ENCODE results near the gene GABRG3. TPM values are rescaled to one million over a fixed set of nuclear protein-coding genes. Genes with fewer than 3 reads are reported as not detected.

Gene GABRG3
- total and polyA plus RNA-seq, 10 of the 15 experiments (the other 5 are each of a cell fraction or from before 2014, with no cell fraction given) = 0.15 TPM; not detected in 9

DNA sequence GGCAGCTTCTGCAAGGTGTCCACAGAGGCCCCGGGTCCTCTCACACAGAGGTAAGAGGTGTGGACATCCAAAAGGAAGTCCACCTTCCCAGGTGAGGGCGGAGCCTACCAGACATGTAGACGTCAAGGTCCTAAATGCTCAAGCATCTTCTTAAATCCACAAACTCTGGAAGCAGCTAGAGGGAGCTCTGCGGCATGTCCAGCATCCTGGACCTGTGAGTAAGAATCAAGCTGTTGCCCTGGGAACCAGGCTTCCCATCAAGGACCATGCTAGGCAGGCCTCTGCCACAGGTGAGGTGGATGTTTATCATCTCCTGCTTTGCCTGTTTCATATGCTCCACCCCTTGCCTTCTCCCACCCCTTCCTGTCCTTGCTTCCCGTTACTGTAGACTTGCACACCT, 368.2 kb downstream of the GABRG3 start:
- ATAC-seq (no peak), FAIRE-seq (no peak), DNase-seq (ENCODE audit: low read depth, low spot score) (no peak)
- ChIA-PET CTCF (no interaction called here), SMC1A (ENCODE audit: uncharacterized antibody, unreplicated experiment) (no interaction called here), RAD21 (ENCODE audit: unreplicated experiment) (no interaction called here), POLR2A (no interaction called here)
- intact Hi-C loops (cut with micrococcal nuclease; ENCODE audit: unreplicated experiment) = no loop called here
- Histone ChIP-seq H3K4me3 (no peak overlapping the region), H4K20me1 (ENCODE audit: control insufficient read depth, insufficient read depth) (no peaks in the 10 kb centered on the region), H3K79me2 (ENCODE audit: control insufficient read depth, insufficient read depth, low read length) (no peaks in the 10 kb centered on the region), H3K4me1 (ENCODE audit: control insufficient read depth, insufficient read depth, low read length) (no peaks in the 10 kb centered on the region), H3K9me3 (replicated peaks; ENCODE audit: control insufficient read depth, insufficient read depth, low read length) (no peaks in the 10 kb centered on the region; the same call in 2 of the 3 replicates), H3K4me2 (ENCODE audit: control insufficient read depth, insufficient read depth) (no peak overlapping the region), H3K27ac (ENCODE audit: control insufficient read depth, insufficient read depth) (no peak overlapping the region), H2AFZ (ENCODE audit: control insufficient read depth, low read depth, low read length) (no peak overlapping the region), H3K27me3 (replicated peaks in 1 of 2; ENCODE audit: control insufficient read depth in 2 of 2, insufficient read depth in 2 of 2, low read length in 1 of 2) (no peaks in the 10 kb centered on the region), H3K9ac (ENCODE audit: control insufficient read depth, insufficient read depth, low read length) (no peak overlapping the region), H3K36me3 (ENCODE audit: control insufficient read depth in 2 of 2, insufficient read depth in 2 of 2, low read length in 1 of 2) (no peaks in the 10 kb centered on the region)
- no TSS peak for BruUV-seq (replicated peaks)
- WGBS (ENCODE audit: insufficient coverage, insufficient replicate concordance, low lambda C conversion rate, missing lambda C conversion rate) = 3% methylated on average over 5 of the region's 5 CpGs
- TF ChIP-seq ZNF384 (IDR thresholded peaks at IDR 0.05; ENCODE audit: borderline replicate concordance, low read depth, low read length) (no peak), SMAD1 (IDR thresholded peaks at IDR 0.05; ENCODE audit: low read depth, partially characterized antibody) (no peak), NFYB (IDR thresholded peaks at IDR 0.05; ENCODE audit: insufficient read depth, low read depth, low read length) (no peak), ZNF622 (IDR thresholded peaks at IDR 0.05) (no peak), TCF12 (IDR thresholded peaks at IDR 0.05; ENCODE audit: low read depth, low read length) (no peak), JUND (IDR thresholded peaks at IDR 0.05; ENCODE audit: low read depth, low read length) (no peak), EP300 (IDR thresholded peaks at IDR 0.05; ENCODE audit: borderline replicate concordance in 1 of 2, control insufficient read depth in 1 of 2, low read depth in 2 of 2, low read length in 2 of 2) (no peak)
- TF ChIP-seq, protein P1, sequence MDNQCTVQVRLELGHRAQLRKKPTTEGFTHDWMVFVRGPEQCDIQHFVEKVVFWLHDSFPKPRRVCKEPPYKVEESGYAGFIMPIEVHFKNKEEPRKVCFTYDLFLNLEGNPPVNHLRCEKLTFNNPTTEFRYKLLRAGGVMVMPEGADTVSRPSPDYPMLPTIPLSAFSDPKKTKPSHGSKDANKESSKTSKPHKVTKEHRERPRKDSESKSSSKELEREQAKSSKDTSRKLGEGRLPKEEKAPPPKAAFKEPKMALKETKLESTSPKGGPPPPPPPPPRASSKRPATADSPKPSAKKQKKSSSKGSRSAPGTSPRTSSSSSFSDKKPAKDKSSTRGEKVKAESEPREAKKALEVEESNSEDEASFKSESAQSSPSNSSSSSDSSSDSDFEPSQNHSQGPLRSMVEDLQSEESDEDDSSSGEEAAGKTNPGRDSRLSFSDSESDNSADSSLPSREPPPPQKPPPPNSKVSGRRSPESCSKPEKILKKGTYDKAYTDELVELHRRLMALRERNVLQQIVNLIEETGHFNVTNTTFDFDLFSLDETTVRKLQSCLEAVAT (IDR thresholded peaks at IDR 0.05) = no peak
- TF ChIP-seq, protein P2, sequence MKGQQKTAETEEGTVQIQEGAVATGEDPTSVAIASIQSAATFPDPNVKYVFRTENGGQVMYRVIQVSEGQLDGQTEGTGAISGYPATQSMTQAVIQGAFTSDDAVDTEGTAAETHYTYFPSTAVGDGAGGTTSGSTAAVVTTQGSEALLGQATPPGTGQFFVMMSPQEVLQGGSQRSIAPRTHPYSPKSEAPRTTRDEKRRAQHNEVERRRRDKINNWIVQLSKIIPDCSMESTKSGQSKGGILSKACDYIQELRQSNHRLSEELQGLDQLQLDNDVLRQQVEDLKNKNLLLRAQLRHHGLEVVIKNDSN (IDR thresholded peaks at IDR 0.05; ENCODE audit: borderline replicate concordance, extremely low read length, insufficient read depth, low read depth, low read length) = no peak
- TF ChIP-seq, protein P3, sequence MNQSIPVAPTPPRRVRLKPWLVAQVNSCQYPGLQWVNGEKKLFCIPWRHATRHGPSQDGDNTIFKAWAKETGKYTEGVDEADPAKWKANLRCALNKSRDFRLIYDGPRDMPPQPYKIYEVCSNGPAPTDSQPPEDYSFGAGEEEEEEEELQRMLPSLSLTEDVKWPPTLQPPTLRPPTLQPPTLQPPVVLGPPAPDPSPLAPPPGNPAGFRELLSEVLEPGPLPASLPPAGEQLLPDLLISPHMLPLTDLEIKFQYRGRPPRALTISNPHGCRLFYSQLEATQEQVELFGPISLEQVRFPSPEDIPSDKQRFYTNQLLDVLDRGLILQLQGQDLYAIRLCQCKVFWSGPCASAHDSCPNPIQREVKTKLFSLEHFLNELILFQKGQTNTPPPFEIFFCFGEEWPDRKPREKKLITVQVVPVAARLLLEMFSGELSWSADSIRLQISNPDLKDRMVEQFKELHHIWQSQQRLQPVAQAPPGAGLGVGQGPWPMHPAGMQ (IDR thresholded peaks at IDR 0.05; ENCODE audit: borderline replicate concordance) = no peak
- TF ChIP-seq, protein P4, sequence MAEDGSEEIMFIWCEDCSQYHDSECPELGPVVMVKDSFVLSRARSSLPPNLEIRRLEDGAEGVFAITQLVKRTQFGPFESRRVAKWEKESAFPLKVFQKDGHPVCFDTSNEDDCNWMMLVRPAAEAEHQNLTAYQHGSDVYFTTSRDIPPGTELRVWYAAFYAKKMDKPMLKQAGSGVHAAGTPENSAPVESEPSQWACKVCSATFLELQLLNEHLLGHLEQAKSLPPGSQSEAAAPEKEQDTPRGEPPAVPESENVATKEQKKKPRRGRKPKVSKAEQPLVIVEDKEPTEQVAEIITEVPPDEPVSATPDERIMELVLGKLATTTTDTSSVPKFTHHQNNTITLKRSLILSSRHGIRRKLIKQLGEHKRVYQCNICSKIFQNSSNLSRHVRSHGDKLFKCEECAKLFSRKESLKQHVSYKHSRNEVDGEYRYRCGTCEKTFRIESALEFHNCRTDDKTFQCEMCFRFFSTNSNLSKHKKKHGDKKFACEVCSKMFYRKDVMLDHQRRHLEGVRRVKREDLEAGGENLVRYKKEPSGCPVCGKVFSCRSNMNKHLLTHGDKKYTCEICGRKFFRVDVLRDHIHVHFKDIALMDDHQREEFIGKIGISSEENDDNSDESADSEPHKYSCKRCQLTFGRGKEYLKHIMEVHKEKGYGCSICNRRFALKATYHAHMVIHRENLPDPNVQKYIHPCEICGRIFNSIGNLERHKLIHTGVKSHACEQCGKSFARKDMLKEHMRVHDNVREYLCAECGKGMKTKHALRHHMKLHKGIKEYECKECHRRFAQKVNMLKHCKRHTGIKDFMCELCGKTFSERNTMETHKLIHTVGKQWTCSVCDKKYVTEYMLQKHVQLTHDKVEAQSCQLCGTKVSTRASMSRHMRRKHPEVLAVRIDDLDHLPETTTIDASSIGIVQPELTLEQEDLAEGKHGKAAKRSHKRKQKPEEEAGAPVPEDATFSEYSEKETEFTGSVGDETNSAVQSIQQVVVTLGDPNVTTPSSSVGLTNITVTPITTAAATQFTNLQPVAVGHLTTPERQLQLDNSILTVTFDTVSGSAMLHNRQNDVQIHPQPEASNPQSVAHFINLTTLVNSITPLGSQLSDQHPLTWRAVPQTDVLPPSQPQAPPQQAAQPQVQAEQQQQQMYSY (CRISPR knock-in tag; IDR thresholded peaks at IDR 0.05) = no peak
- in situ Hi-C loops (cut with MboI) = no loop called here
